Fibroblast of pulmonary artery (primary cell): ENCODE results near the gene POMZP3.
A peak's percentile ranks its signal among the peaks of the same experiment; 100 is the strongest.
"Not testable (repeated sequence)": the region's sequence is repeated elsewhere in the genome, so short reads cannot be mapped to it uniquely, and the experiment has no call there.

Source experiments
- DNase-seq: peaks from one replicate; pipeline ENCODE4 v3.0.0-alpha.2; 2010; ENCODE audit warnings: low read depth
- H3K4me3 ChIP-seq: replicated peaks from 2 replicates; pipeline ENCODE4 v1.5.1; 2011; ENCODE audit warnings: low read depth, mild to moderate bottlenecking, control low read depth, low read length, moderate library complexity

Gene POMZP3

DNA sequence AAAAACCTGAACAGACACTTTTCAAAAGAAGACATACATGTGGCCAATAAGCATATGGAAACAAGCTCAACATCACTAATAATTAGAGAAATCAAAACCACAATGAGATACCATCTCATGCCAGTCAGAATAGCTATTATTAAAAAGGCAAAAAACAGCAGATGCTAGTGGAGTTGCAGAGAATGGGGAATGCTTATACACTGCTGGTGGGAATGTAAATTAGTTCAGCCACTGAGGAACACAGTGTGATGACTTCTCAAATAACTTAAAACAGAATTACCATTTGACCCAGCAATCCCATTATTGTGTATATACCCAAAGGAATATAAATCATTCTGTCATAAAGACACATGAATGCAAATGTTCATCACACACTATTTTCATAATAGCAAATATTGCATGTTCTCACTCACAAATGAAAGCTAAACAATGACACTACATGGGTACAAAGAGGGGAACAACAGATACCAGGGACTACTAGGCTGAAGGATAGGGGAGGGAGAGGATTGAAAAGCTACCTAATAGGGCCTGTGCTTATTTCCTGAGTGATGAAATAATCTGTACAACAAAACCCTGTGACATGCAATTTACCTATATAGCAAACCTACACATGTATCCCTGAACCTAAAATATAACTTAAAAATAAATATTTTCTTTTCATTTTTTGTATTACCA is 28.4 kb downstream of the POMZP3 start:
- not testable (repeated sequence) for DNase-seq, H3K4me3 ChIP-seq

DNA sequence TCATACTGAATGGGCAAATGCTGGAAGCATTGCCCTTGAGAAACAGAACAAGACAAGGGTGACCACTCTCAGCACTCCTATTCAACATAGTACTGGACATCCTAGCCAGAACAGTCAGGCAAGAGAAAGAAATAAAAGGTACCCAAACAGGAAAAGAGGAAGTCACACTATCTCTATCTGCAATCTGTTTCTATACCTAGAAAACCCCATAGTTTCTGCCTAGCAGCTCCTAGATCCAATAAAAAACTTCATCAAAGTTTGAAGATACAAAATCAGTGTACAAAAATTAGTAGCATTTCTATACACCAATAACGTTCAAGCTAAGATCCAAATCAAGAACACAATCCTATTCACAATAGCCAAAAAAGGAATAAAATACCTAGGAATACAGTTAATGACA is 29.8 kb downstream of the POMZP3 start:
- DNase-seq, H3K4me3 ChIP-seq: not testable (repeated sequence)

DNA sequence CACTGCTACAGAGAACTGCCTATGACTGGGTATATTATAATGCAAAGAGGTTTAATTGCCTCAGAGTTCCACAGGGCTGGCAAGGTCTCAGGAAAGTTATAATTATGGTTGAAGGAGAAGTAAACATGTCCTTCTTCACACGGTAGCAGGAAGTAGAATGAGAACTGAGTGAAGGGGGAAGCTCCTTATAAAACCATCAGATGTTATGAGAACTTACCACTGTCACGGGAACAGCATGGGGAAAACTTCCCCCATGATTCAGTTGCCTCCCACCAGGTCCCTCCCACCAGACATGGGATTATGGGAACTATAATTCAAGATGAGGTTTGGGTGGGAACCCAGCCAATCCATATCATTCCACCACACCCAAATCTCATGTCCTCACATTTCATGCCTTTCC is 34.4 kb downstream of the POMZP3 start:
- DNase-seq, H3K4me3 ChIP-seq: not testable (repeated sequence)

DNA sequence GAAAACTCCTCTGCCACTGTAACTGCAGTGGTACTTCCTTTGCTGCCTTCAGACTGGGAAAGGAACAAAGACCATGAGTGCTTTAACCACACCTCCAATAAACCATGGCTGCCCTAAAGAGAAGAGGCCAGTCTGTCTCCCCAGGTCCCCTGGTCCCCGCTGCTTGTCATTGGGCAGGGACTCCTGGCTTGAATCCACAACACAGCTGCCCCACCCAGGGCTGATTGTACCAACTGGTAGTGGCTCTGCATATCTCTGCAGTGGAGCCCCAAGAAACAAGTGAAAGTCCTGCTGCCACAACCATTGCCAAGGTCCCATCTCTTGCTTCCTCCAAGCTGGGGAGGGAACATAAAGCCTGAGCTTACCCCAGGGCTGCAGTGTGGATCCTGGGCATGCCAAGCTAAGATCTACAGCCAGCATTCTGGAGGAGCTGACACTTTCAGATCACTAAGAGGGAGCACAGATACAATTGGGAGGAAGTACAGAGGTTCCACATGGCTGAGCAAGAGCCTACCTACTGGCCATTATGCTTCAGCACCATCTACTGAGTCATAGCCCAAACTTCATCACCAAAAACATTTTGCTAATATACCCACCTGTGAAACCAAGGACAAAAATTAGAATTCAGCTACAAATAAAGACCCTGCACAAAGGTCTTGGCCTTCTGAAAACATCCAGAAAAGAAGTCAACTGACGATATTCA is 35.3 kb downstream of the POMZP3 start:
- H3K4me3 ChIP-seq, DNase-seq: not testable (repeated sequence)

DNA sequence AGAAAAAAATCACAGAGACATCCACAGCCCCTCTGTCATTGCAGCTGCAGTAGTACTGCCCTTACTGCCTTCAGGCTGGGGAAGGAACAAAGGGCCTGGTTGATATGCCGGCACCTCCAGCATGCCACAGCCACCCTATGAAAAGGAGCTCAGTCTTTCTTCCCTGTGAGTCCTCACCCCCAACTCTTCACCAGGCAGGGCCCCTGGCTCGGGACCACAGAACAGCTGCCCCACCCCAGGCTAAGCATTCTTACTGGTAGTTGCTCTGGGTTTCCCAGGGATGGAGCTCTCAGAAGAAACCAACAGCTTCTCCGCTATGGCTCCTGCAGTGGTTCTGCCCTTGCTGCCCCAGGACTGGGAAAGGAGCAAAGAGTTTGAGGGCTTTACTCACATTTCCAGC is 36.0 kb downstream of the POMZP3 start:
- not testable (repeated sequence) for DNase-seq, H3K4me3 ChIP-seq

DNA sequence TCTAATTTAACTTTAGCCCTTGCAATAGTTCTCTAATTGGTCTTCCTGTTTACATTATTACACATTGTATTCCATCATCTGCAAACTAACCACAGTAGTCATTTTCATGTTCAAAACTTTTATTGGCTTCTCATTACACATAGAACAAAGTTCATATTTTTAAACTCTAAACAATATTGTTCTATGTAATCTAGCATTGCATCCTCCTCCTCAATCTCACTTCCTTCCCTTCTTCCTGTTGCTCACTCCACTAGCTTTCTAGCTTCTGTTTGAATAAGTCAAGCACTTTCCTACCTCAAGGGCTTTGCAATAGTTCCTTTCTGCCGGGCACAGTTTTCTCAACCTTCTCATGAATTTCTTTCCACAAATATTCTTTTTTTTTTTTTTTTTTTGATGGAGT is 38.5 kb downstream of the POMZP3 start:
- not testable (repeated sequence) for H3K4me3 ChIP-seq, DNase-seq

DNA sequence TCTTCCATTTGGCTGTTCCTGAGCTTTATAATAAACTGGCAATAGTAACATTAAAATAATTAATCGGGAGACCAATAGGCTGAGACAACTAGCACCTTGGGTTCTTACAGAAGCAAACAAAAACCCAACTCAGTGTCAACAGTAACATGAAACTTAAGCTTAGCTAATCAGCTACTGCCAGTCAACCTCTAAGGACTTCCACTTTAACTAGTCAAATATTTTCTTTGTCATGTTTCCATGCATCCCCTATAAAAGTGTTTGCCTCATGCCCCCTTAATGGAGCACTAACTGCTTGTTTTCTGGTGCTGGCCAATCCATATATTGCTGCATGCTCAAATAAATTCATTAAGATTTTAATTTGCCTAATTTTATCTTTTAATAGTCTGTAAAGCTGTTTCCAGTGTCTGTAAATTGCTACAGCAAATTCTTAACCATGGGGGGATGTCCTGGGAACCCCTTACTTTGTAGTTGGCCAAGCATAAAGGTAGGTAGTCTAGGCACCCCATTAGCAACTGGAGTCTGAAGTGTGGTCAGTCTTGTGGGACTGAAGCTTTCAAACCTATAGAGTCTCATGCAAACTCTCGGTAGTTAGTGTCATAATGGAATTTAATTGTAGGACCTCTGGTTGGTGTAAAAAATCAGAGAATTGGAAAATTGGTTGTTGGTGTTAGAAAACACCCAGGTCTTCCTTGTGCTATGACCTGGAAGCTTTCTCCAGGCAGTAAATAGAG is 40.3 kb downstream of the POMZP3 start:
- DNase-seq, H3K4me3 ChIP-seq: not testable (repeated sequence)

DNA sequence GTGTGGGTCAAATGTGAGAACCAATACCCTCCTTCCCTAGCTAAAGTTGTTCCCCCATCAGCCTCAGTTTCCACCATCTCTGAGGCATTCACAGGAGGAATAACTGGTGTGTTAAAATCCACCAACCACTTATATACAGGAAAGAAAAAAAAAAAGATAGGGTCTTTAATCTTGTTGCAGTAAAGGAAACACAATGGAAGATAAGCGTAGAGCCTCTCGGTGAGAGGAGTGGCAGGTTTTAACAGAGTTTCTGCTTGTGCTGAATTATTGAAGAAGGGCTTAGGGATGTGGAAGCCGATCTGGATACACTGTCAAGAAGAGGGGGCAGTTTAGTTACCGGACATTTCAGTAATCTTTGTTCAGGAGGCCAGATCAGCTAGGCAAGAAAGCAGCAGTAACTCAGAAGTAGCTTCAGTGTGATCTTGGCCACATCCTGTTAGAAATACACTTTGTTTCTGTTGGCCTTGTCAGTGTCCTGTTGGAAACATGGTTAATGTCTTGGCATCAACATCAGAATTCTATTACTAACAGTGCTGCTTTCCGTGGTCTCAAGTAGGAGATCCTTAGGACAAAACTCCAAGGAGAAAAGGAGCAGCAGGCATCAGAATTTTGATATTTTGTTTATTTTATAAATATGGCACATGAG is 43.3 kb downstream of the POMZP3 start:
- peak; percentile 74 for DNase-seq
- peak overlapping the region; percentile 2 for H3K4me3 ChIP-seq

DNA sequence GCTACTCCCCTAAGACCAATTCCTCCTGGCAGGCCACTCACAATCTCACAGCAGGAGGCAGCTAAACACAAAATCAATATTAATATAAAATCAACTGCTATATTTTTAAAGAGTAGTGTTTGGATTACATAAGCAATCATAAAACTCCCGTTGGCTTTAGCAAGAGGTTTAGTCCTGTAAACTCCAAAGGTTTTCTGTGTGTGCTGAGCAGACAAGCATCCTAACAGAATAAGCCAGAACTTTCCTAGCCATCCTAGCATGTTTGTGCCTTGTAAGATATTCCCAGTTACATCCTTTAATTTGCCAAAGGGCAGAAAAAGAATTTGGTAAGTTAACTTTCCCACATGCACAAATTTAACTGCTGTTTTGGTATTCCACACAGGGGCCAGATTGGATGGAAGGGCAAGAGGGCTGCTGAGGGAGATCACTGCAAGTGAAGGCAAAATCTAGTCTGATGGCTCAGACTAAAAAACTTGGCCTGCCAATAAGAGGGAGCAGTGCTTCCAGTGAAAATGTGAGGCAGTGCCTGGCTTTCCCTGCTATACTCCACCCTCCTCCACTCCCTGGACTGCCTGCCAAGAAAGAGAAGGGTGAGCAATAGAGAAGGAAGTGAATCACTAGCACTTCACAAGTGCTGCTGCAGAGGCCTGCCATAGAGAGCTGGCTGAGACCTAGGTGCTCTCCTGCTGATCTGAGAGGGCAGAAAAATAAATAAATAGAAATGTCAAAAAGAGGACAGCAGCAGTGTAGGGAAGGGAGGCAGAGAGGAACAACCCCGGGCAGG is 44.0 kb downstream of the POMZP3 start:
- not testable (repeated sequence) for H3K4me3 ChIP-seq
- DNase-seq: peak; percentile 86

DNA sequence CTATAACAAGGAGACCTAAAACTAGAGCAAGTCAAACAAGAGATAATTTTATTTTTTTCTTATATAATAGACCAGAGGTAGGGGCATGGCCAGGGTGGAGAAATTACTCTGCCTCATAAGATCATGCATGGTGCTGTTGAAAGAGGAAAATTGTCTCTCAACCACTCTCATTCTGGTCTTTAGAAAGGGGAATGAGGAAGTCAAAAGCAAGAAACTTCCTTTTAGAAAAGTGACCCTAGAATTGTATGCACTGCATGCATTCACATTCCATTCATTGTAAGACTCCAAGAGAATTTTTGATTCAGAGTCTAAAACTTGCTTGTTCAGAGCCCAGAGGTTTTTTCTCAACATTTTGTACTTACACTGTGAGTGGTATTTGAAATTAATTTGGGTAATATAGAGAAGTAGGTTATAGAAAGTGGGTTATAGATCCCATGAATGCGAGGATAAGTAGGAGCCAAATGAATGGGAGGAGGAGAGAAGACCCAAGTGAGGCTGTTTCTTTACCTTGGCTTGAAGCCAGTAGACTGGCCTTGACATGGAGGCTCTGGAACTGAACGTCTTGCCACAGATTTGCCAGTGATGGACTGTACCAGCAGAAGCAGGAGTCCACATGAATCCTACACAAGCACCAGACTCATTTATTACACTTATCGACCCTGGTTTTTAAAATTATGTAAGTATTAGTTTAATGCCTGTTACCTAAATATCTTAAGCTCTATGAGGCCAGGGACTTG is 51.0 kb downstream of the POMZP3 start:
- peak; percentile 45 for DNase-seq

DNA sequence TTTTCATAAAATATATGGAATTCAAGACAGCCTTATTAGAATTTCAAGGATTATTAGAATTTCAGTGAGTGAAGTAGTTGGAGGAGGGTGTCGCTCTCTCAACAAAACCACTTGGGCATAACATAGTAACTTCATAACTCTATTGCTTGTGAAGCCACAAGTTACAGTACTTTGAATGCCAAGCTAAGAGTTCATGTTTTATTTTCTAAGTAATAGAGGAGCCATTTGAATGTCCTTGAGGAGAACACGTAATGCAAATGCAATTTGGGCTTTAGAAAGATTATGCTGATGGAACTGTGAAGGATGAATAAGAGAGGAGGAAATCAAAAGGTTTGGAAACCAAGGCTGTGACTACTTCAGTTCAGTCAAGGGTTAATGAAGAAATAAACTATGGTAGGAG is 51.6 kb downstream of the POMZP3 start:
- not testable (repeated sequence) for DNase-seq, H3K4me3 ChIP-seq

More for the DNA sequence above, 51.0 kb downstream of the POMZP3 start:
- H3K4me3 ChIP-seq: not testable (repeated sequence)

DNA sequence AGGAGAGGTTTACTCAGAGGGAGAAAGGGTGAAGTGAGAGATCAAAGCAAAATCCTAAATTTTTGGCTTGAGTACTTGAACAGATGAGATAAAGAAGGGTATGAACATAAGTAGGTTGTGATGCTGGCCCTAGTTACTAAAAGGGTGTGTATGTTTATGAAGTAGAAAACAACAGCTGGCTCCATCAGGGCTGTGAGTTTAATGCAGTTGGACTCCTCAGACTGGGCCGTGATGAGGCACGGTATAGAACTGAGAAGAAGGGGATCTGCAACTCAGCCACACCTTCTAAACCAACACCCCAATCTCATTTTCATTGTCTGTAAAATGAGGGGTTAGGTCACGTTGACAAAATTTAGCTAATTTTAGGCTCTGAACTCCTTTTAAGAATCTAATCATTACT is 54.8 kb downstream of the POMZP3 start:
- DNase-seq: not testable (repeated sequence)

DNA sequence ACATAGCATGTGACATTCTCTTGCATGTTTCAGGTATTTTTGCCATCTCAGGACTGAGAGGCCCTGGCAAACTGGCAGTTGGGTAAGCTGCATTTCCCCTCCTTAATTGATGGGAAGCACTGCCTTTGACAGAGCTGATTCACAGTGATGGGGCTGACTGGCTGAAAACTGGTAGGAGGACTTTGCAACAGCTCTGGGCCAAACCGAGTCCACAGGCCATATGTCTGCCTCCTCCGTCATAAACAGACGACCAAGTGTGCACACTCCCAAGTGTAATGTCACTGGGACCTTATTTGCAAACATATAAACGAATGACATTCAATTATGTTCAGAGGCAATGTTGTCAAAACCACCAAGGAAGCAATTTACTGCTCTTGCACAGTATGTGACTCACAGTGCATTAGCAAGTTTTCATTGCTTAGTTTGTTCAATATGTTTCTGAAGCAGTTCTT is 56.7 kb downstream of the POMZP3 start:
- H3K4me3 ChIP-seq, DNase-seq: not testable (repeated sequence)

More for the DNA sequence above, 54.8 kb downstream of the POMZP3 start:
- not testable (repeated sequence) for H3K4me3 ChIP-seq

DNA sequence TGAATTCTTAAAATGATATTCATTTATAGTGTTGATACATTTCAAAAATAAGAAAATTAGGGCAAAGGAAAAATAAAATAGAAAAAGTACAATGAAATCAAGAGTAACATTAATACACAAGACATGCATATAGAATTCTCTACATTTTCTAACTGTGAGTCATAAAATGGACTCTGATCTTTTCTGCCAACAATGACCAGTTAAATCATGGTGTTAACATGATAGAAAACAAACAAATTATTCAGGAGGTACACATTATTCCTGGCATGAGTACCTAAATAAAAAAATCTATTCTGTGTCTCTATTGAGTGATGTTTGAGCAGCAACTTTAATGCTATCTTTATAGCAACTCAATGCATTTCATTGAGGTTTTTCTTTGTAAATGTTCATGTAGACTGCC is 58.3 kb downstream of the POMZP3 start:
- DNase-seq: peak; percentile 61
- not testable (repeated sequence) for H3K4me3 ChIP-seq

DNA sequence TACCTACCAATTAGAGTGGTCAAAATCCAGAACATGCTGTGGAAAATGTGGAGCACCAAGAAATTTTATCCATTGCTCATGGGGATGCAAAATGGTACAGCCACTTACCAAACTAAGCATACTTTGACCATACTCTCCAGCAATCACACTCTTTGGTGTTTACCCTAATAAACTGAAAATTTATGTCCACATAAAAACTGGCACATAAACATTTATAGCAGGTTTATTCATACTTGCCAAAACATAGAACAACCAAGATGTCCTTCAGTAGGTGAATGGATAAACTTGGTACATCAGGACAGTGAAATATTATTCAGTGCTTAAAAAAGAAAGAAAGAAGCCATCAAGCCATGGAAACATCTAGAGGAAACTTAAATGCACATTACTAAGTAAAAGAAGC is 59.3 kb downstream of the POMZP3 start:
- not testable (repeated sequence) for DNase-seq, H3K4me3 ChIP-seq

DNA sequence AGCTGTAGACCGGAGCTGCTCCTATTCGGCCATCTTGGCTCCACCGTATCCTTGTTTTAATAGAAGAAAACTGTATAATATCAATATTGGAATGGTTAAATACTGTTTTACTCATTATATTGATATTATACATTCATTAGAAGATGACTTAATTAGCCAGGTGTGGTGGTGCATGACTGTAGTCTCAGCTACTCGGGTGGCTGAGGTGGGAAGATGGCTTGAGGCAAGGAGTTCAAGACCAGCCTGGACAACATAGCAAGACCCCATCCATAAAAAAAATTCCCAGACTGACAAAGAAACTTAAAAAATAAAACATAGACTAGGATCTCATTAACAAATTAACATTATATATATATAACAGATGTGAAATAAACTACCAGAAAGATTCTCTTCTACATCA is 59.8 kb downstream of the POMZP3 start:
- H3K4me3 ChIP-seq: not testable (repeated sequence)

DNA sequence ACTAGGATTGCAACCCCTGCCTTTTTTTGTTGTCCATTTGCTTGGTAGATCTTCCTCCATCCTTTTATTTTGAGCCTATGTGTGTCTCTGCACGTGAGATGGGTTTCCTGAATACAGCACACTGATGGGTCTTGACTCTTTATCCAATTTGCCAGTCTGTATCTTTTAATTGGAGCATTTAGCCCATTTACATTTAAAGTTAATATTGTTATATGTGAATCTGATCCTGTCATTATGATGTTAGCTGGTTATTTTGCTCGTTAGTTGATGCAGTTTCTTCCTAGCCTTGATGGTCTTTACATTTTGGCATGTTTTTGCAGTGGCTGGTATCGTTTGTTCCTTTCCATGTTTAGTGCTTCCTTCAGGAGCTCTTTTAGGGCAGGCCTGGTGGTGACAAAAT is 62.1 kb downstream of the POMZP3 start:
- H3K4me3 ChIP-seq, DNase-seq: not testable (repeated sequence)

More for the DNA sequence above, 59.8 kb downstream of the POMZP3 start:
- not testable (repeated sequence) for DNase-seq

DNA sequence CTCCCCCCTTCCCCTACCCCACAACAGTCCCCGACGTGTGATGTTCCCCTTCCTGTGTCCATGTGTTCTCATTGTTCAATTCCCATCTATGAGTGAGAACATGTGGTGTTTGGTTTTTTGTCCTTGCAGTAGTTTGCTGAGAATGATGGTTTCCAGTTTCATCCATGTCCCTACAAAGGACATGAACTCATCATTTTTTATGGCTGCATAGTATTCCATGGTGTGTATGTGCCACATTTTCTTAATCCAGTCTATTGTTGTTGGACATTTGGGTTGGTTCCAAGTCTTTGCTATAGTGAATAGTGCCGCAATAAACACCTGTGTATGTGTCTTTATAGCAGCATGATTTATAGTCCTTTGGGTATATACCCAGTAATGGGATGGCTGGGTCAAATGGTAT is 65.7 kb downstream of the POMZP3 start:
- not testable (repeated sequence) for H3K4me3 ChIP-seq, DNase-seq
